ENCODE data around the gene IFT81.

Gene IFT81

GRCh38 chr12:110176745-110177144 lies 52.6 kb downstream of the IFT81 start:
- no peak overlapping the region for H3K27ac ChIP-seq (ENCODE audit: low read depth, low read length)

GRCh38 chr12:110179291-110179690 lies 55.1 kb downstream of the IFT81 start:
- H2AFZ ChIP-seq (ENCODE audit: low read depth, low read length, severe bottlenecking): no peak overlapping the region
- no peak overlapping the region for H3K27ac ChIP-seq (ENCODE audit: low read depth, low read length)
- no peaks in the 10 kb centered on the region for H4K20me1 ChIP-seq (ENCODE audit: low read depth, low read length)
- H3K9ac ChIP-seq (ENCODE audit: low read length): no peak overlapping the region
- H3K79me2 ChIP-seq (ENCODE audit: insufficient read depth, low read length): no peaks in the 10 kb centered on the region
- H3K27me3 ChIP-seq (ENCODE audit: low read length): no peaks in the 10 kb centered on the region
- H3K9me2 ChIP-seq (replicated peaks; ENCODE audit: insufficient read depth, low read length): no peaks in the 10 kb centered on the region
- no peak for TF ChIP-seq EZH2phosphoT487 (conservative IDR thresholded peaks at IDR 0.05; ENCODE audit: low read length)
- no peaks in the 10 kb centered on the region for H3K9me3 ChIP-seq (ENCODE audit: insufficient read depth, low read length)
- no peak overlapping the region for H3K4me3 ChIP-seq (ENCODE audit: insufficient read depth, low read length, poor library complexity, severe bottlenecking)
- no peak overlapping the region for H3K4me2 ChIP-seq (ENCODE audit: low read depth, low read length, poor library complexity, severe bottlenecking)
- H3F3A ChIP-seq (ENCODE audit: insufficient read depth): no peaks in the 10 kb centered on the region
- no peaks in the 10 kb centered on the region for H3K36me3 ChIP-seq (ENCODE audit: low read length)

More at GRCh38 chr12:110176745-110177144, 52.6 kb downstream of the IFT81 start:
- TF ChIP-seq CTCF (IDR thresholded peaks at IDR 0.05; ENCODE audit: insufficient read depth, low read length, poor library complexity, severe bottlenecking) (no peak), EZH2phosphoT487 (conservative IDR thresholded peaks at IDR 0.05; ENCODE audit: low read length) (no peak)
- Histone ChIP-seq H2AFZ (ENCODE audit: low read depth, low read length, severe bottlenecking) (no peak overlapping the region), H3F3A (ENCODE audit: insufficient read depth) (no peaks in the 10 kb centered on the region), H3K36me3 (ENCODE audit: low read length) (no peaks in the 10 kb centered on the region), H3K79me2 (ENCODE audit: insufficient read depth, low read length) (no peaks in the 10 kb centered on the region), H3K4me3 (ENCODE audit: insufficient read depth, low read length, poor library complexity, severe bottlenecking) (no peak overlapping the region), H3K4me2 (ENCODE audit: low read depth, low read length, poor library complexity, severe bottlenecking) (no peak overlapping the region), H3K9me2 (replicated peaks; ENCODE audit: insufficient read depth, low read length) (no peaks in the 10 kb centered on the region), H3K9me3 (ENCODE audit: insufficient read depth, low read length) (no peaks in the 10 kb centered on the region), H3K27me3 (ENCODE audit: low read length) (no peaks in the 10 kb centered on the region), H4K20me1 (ENCODE audit: low read depth, low read length) (no peaks in the 10 kb centered on the region), H3K9ac (ENCODE audit: low read length) (no peak overlapping the region)

GRCh38 chr12:110180591-110181005 lies 56.4 kb downstream of the IFT81 start:
- H3K27ac ChIP-seq (ENCODE audit: low read depth, low read length): no peak overlapping the region
- no peak for TF ChIP-seq EZH2phosphoT487 (conservative IDR thresholded peaks at IDR 0.05; ENCODE audit: low read length)
- TF ChIP-seq CTCF (IDR thresholded peaks at IDR 0.05; ENCODE audit: insufficient read depth, low read length, poor library complexity, severe bottlenecking): no peak
- H3K4me3 ChIP-seq (ENCODE audit: insufficient read depth, low read length, poor library complexity, severe bottlenecking): no peak overlapping the region
- no peaks in the 10 kb centered on the region for H3K9me3 ChIP-seq (ENCODE audit: insufficient read depth, low read length)
- H3K9ac ChIP-seq (ENCODE audit: low read length): no peak overlapping the region
- no peak overlapping the region for H3K4me2 ChIP-seq (ENCODE audit: low read depth, low read length, poor library complexity, severe bottlenecking)
- no peaks in the 10 kb centered on the region for H3K27me3 ChIP-seq (ENCODE audit: low read length)
- H3K36me3 ChIP-seq (ENCODE audit: low read length): no peaks in the 10 kb centered on the region
- no peaks in the 10 kb centered on the region for H4K20me1 ChIP-seq (ENCODE audit: low read depth, low read length)
- no peaks in the 10 kb centered on the region for H3K9me2 ChIP-seq (replicated peaks; ENCODE audit: insufficient read depth, low read length)
- H3F3A ChIP-seq (ENCODE audit: insufficient read depth): no peaks in the 10 kb centered on the region
- no peaks in the 10 kb centered on the region for H3K79me2 ChIP-seq (ENCODE audit: insufficient read depth, low read length)
- no peak overlapping the region for H2AFZ ChIP-seq (ENCODE audit: low read depth, low read length, severe bottlenecking)

GRCh38 chr12:110182281-110182680 lies 58.1 kb downstream of the IFT81 start:
- Histone ChIP-seq H3K79me2 (ENCODE audit: insufficient read depth, low read length) (no peaks in the 10 kb centered on the region), H3K27me3 (ENCODE audit: low read length) (no peaks in the 10 kb centered on the region), H3K9ac (ENCODE audit: low read length) (no peak overlapping the region), H3K4me2 (ENCODE audit: low read depth, low read length, poor library complexity, severe bottlenecking) (no peak overlapping the region), H4K20me1 (ENCODE audit: low read depth, low read length) (no peaks in the 10 kb centered on the region), H3K9me3 (ENCODE audit: insufficient read depth, low read length) (no peaks in the 10 kb centered on the region; the same call in 1 of the 2 replicates), H3K36me3 (ENCODE audit: low read length) (0 out of 2 replicates have a peak, but pooled peaks cover 3% of the 10 kb centered on the region), H3K4me3 (ENCODE audit: insufficient read depth, low read length, poor library complexity, severe bottlenecking) (no peak overlapping the region), H3F3A (ENCODE audit: insufficient read depth) (no peaks in the 10 kb centered on the region), H2AFZ (ENCODE audit: low read depth, low read length, severe bottlenecking) (no peak overlapping the region), H3K27ac (ENCODE audit: low read depth, low read length) (no peak overlapping the region), H3K9me2 (replicated peaks; ENCODE audit: insufficient read depth, low read length) (no peaks in the 10 kb centered on the region)
- no peak for TF ChIP-seq EZH2phosphoT487 (conservative IDR thresholded peaks at IDR 0.05; ENCODE audit: low read length)
- TF ChIP-seq CTCF (IDR thresholded peaks at IDR 0.05; ENCODE audit: insufficient read depth, low read length, poor library complexity, severe bottlenecking): no peak
